DMS153 (cell line): ENCODE results near the gene VCAN.
"Not testable (repeated sequence)": the region's sequence is repeated elsewhere in the genome, so short reads cannot be mapped to it uniquely, and the experiment has no call there.

Source experiments
- DNase-seq: peaks from one replicate; lab custom pipeline; 2025; lab: John Stamatoyannopoulos, UW

Gene VCAN

DNA sequence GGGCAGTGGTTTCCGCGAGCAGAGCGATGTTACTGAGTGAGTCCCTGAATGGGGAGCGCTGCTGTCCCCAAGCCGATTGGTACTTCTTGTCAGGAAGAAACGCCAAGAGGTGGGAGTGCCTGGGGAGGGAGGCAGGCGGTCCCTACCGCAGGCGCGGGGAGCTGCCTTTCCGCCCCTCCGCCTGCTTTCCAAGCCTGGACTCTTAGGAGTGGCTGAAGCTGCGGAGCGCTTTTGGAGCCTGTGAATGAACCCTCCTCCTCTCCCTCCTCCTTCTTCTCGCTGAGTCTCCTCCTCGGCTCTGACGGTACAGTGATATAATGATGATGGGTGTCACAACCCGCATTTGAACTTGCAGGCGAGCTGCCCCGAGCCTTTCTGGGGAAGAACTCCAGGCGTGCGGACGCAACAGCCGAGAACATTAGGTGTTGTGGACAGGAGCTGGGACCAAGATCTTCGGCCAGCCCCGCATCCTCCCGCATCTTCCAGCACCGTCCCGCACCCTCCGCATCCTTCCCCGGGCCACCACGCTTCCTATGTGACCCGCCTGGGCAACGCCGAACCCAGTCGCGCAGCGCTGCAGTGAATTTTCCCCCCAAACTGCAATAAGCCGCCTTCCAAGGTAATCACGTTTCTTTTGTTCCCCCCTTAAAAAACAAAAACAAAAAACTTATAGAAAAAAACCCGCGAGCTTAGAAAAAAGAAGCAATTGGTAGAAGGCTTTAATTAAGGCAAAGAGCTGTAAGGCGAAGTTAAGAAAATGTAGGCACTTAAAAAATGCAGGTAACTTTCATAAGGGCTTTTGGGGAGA is at the start of gene VCAN:
Gene VCAN, plus strand, starts transcription at position 340 of the 808 bp plus-strand sequence. CDS start 11,775 bp downstream, outside the sequence.
- DNase-seq = no peak

- DNase-seq = no peak
These were observed 49.3 kb upstream of the VCAN start for GRCh38 chr5:83422284-83422683.

GRCh38 chr5:83426855-83427254 is 44.7 kb upstream of the VCAN start:
- no peak for DNase-seq

- DNase-seq = no peak
These were observed 43.4 kb upstream of the VCAN start for GRCh38 chr5:83428126-83428525.

DNA sequence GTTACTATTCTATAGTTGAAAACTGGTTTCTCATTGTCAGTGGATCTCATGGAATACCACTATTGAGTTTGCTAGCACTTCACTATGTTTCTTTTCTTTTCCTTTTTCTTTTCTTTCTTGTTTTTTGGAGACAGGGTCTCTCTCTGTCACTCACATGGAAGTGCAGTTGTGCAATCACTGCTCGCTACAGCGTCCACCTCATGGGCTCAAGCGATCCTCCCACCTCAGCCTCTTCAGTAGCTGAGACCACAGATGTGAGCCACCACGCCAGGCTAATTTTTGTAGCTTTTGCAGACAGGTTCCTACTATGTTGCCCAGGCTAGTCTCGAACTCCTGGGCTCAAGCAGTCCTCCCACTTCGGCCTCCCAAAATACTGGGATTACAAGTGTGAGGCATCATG is 42.7 kb upstream of the VCAN start:
- no peak for DNase-seq

DNA sequence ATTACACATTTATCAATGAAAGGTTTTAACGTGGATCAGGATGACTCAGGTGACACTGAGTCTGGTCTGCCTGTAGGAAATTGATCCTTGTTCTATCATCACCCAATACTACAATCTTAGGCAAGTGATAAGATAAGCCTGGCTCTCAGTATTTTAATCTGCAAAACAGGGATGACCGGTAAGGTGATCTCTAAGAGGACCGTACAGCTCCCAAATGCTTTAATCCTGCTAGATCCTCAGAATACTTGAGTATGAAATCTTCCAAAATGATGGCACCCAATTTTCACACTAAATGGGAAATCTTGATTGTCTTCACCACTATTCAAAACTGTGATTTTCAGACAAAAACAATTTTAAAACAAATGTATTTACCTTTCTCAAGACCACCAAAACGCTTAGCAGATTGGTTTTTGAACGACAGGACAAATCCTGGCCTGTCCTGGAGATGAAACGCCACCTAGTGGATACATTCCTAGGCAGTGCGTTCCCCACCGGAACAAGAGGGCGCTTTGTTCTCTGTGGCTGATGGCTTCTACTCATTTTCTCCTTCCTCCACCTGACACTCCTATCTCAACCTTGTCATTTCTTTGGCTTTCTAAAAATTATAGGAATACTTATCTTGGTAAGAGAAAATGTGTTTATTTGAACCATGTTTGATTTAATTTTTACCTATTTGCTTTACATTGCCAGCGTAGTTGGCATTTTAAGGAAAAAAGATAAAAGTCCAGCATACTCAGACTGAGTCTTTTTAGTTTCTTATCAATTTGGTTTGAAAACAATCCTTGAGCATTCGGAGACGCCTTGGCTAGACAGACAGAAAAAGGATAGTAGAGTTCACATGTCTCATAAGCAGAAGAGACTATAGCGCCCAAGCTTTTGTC is 41.2 kb upstream of the VCAN start:
- no peak for DNase-seq

DNA sequence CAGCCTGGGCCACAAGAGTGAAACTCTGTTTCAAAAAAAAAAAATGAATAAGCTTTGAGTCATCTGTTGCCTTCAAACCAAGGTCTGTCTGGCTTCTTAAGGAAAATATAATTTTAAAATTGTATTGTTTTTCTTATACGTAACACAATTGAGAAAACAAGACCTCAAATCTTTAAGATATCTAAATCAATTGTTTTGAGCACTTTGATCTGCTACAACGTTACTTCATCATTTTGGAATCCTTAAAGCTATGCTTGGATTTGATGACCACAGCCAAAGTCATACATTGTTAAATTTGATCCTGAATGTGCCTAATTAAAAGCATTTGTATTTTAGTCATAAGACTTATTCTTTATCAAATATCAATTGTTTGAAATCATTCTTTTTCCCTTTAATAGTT is 37.7 kb upstream of the VCAN start:
- no peak for DNase-seq

GRCh38 chr5:83434946-83435345 is 36.6 kb upstream of the VCAN start:
- DNase-seq = no peak

DNA sequence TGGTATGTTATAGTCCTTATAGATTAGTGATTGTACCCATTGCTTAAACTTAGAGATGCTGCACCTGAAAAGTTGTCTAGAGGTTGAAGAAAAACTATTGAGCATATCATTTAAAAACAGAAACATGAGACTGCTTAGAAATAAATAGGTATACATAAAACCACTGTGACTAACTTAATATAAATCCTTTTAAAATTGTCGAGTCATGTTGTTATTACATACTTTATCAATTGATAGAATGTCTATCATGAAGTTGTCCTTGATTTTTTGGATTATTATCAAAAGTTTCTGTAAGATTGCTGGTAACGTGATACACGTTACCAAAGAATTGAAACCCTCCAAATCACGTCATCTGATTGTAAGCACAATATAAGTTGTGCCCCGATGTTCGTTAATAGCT is 35.3 kb upstream of the VCAN start:
- no peak for DNase-seq

DNA sequence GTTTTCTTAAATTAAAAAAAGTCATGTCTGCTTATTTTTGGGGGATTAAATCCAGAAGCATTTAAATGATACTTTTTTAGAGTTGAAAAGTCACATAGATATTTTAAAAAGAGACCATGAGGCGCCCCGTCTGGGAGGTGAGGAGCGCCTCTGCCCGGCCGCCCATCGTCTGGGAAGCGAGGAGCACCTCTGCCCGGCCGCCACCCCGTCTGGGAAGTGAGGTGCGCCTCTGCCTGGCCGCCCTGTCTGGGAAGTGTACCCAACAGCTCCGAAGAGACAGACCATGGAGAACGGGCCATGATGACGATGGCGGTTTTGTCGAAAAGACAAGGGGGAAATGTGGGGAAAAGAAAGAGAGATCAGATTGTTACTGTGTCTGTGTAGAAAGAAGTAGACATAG is 33.8 kb upstream of the VCAN start:
- not testable (repeated sequence) for DNase-seq

DNA sequence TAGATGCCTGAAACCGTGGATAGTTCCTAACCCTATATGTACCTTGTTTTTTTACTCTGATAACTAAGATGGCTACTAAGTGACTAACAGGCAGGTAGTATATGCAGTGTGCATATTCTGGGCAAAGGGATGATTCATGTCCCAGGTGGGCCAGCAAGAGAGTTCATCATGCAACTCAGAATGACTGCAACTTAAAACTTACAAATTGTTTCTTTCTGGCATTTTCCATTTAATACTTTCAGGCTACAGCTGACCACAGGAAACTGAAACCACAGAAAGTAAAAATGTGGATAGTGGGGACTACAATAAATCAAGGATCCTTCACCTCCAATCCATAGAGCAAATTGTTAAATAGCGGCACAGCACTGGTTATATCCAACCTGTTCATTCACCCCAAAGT is 30.7 kb upstream of the VCAN start:
- no peak for DNase-seq

GRCh38 chr5:83441747-83442146 is 29.8 kb upstream of the VCAN start:
- DNase-seq = no peak

DNA sequence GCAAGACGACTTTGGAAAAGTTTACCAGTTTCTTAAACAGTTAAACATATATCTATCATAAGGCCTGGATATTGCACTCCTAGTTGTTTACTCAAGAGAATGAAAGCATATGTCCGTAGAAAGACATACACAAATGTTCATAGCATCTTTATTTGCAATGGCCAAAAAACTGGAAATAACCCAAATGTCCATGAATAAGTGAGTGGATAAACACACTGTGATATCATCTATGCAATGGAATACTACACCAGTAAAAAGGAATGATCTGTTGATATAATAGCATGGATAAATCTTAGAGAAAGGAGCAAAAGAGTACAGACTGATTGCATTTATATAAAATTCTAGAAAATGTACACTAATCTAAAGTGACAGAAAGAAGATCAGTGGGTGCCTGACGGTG is 28.0 kb upstream of the VCAN start:
- DNase-seq = no peak

- DNase-seq = no peak
These were observed 27.1 kb upstream of the VCAN start for GRCh38 chr5:83444445-83444844.

- DNase-seq = no peak
These were observed 25.1 kb upstream of the VCAN start for GRCh38 chr5:83446253-83446947.

DNA sequence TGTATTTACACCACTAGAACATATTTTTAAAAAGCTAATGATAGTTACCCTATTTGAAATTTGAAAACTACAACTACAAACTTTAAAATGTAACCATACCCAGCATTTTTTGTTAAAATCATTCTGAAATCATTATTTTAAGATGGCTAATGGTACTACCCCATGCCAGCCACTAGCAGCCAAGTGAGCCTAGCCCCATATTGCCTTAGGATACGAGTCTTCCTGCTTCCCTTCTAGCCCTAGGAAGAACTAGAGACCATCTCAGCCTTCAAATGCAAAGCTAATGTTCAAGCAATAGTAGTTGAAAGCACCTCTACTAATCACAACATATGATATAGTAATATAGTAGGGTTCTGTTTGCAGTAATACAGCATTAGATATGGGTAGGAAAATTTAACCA is 24.0 kb upstream of the VCAN start:
- DNase-seq = no peak

- DNase-seq = no peak
These were observed 21.2 kb upstream of the VCAN start for GRCh38 chr5:83450183-83450966.

GRCh38 chr5:83450967-83451248 is 20.6 kb upstream of the VCAN start:
- DNase-seq = no peak

- no peak for DNase-seq
These were observed 19.6 kb upstream of the VCAN start for GRCh38 chr5:83451955-83452354.

DNA sequence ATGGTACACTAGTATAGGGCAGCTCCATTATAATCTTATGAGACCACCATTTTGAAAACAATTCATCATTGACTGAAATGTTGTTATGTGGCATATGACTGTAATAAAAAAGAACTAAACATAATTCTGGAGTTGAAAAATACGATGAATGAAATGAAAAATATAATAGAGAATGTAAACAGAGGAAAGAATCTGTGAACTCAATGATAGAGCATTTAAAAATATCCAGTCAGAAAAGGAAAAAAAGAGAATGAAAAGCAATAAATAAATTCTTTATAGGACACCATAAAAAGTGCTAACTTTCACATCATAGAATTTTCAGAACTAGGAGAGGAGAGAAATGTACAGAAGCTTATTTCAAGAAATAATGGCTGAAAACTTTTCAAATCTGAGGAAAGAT is 17.6 kb upstream of the VCAN start:
- DNase-seq = no peak

DNA sequence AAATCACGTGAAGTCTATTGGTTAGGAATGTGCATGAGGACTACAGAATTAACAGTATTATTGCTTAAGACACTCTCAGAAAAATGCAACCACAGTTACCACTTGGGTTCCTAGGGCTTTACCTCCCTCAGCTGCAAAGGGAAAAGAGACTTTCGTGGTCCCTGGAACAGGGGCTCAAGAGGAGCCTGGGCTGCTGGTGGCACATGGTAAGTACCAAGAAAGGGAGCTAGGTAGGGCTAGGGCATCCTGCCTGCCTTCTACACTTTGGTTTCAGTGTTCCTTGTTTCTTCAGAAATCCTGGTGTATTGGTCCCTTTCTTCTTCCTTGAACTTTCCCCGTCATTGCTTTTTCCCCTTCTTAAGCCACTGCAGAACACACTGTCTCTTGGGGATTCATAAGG is 7.3 kb upstream of the VCAN start:
- DNase-seq = no peak
